Measurements from ENCODE around the gene TSPAN2.

The TSPAN2 gene

GRCh38 chr1:115084902-115085511 lies 4.3 kb downstream of the TSPAN2 start:
- DNase-seq (ENCODE audit: low spot score in 2 of 2) (no peak), ATAC-seq (replicated peaks; ENCODE audit: extremely low read depth, poor library complexity, severe bottlenecking) (no peak)
- peak overlapping the region; percentile 12 for H3K4me3 Mint-ChIP-seq
- H3K4me1 Mint-ChIP-seq = peaks cover 30% of the 10 kb centered on the region
- peak overlapping the region; percentile 54 for H3K27ac Mint-ChIP-seq (ENCODE audit: low read depth)
- H3K27me3 Mint-ChIP-seq = no peaks in the 10 kb centered on the region
- peaks cover 6% of the 10 kb centered on the region for H3K36me3 Mint-ChIP-seq (ENCODE audit: insufficient read depth)
- no peaks in the 10 kb centered on the region for H3K9me3 Mint-ChIP-seq

- no peaks in the 10 kb centered on the region for H3K27me3 Mint-ChIP-seq
- ATAC-seq (replicated peaks; ENCODE audit: extremely low read depth, poor library complexity, severe bottlenecking) (no peak), DNase-seq (ENCODE audit: low spot score in 2 of 2) (no peak)
- no peaks in the 10 kb centered on the region for H3K9me3 Mint-ChIP-seq
- peaks cover 15% of the 10 kb centered on the region for H3K4me1 Mint-ChIP-seq
- no peak overlapping the region for H3K4me3 Mint-ChIP-seq
- peaks cover 2% of the 10 kb centered on the region for H3K36me3 Mint-ChIP-seq (ENCODE audit: insufficient read depth)
- no peak overlapping the region for H3K27ac Mint-ChIP-seq (ENCODE audit: low read depth)
Observed at GRCh38 chr1:115082949-115083348, 6.4 kb downstream of the TSPAN2 start.

GRCh38 chr1:115078708-115079107 lies 10.6 kb downstream of the TSPAN2 start:
- Mint-ChIP-seq H3K36me3 (ENCODE audit: insufficient read depth) (no peaks in the 10 kb centered on the region), H3K27ac (ENCODE audit: low read depth) (no peak overlapping the region), H3K27me3 (no peaks in the 10 kb centered on the region)

GRCh38 chr1:115077984-115078330 lies 11.3 kb downstream of the TSPAN2 start:
- Mint-ChIP-seq H3K36me3 (ENCODE audit: insufficient read depth) (no peaks in the 10 kb centered on the region), H3K4me1 (peaks cover 8% of the 10 kb centered on the region), H3K27ac (ENCODE audit: low read depth) (no peak overlapping the region), H3K27me3 (no peaks in the 10 kb centered on the region), H3K9me3 (no peaks in the 10 kb centered on the region), H3K4me3 (no peak overlapping the region)
- no peak for ATAC-seq (replicated peaks; ENCODE audit: extremely low read depth, poor library complexity, severe bottlenecking)
- DNase-seq (ENCODE audit: low spot score in 2 of 2) = no peak

More at GRCh38 chr1:115078708-115079107, 10.6 kb downstream of the TSPAN2 start:
- H3K4me3 Mint-ChIP-seq = no peak overlapping the region
- DNase-seq (ENCODE audit: low spot score in 2 of 2) (no peak), ATAC-seq (replicated peaks; ENCODE audit: extremely low read depth, poor library complexity, severe bottlenecking) (no peak)
- H3K4me1 Mint-ChIP-seq = peaks cover 8% of the 10 kb centered on the region
- no peaks in the 10 kb centered on the region for H3K9me3 Mint-ChIP-seq

GRCh38 chr1:115077286-115077983 lies 11.9 kb downstream of the TSPAN2 start:
- Mint-ChIP-seq H3K36me3 (ENCODE audit: insufficient read depth) (no peaks in the 10 kb centered on the region), H3K27ac (ENCODE audit: low read depth) (no peak overlapping the region), H3K27me3 (no peaks in the 10 kb centered on the region), H3K4me3 (no peak overlapping the region), H3K9me3 (no peaks in the 10 kb centered on the region), H3K4me1 (peaks cover 8% of the 10 kb centered on the region)
- DNase-seq (ENCODE audit: low spot score in 2 of 2) = no peak
- no peak for ATAC-seq (replicated peaks; ENCODE audit: extremely low read depth, poor library complexity, severe bottlenecking)

GRCh38 chr1:115076384-115076915 lies 12.9 kb downstream of the TSPAN2 start:
- no peak overlapping the region for H3K27ac Mint-ChIP-seq (ENCODE audit: low read depth)

GRCh38 chr1:115074839-115075534 lies 14.3 kb downstream of the TSPAN2 start:
- no peaks in the 10 kb centered on the region for H3K36me3 Mint-ChIP-seq (ENCODE audit: insufficient read depth)
- no peak overlapping the region for H3K27ac Mint-ChIP-seq (ENCODE audit: low read depth)
- ATAC-seq (replicated peaks; ENCODE audit: extremely low read depth, poor library complexity, severe bottlenecking) (no peak), DNase-seq (ENCODE audit: low spot score in 2 of 2) (no peak)
- H3K4me3 Mint-ChIP-seq = no peak overlapping the region
- H3K27me3 Mint-ChIP-seq = no peaks in the 10 kb centered on the region
- peaks cover 8% of the 10 kb centered on the region for H3K4me1 Mint-ChIP-seq
- H3K9me3 Mint-ChIP-seq = no peaks in the 10 kb centered on the region

More at GRCh38 chr1:115076384-115076915, 12.9 kb downstream of the TSPAN2 start:
- ATAC-seq (replicated peaks; ENCODE audit: extremely low read depth, poor library complexity, severe bottlenecking) (no peak), DNase-seq (ENCODE audit: low spot score in 2 of 2) (no peak)
- H3K36me3 Mint-ChIP-seq (ENCODE audit: insufficient read depth) = no peaks in the 10 kb centered on the region
- H3K9me3 Mint-ChIP-seq = no peaks in the 10 kb centered on the region
- no peak overlapping the region for H3K4me3 Mint-ChIP-seq
- no peaks in the 10 kb centered on the region for H3K27me3 Mint-ChIP-seq
- peaks cover 8% of the 10 kb centered on the region for H3K4me1 Mint-ChIP-seq

- Mint-ChIP-seq H3K4me3 (no peak overlapping the region), H3K27ac (ENCODE audit: low read depth) (no peak overlapping the region), H3K9me3 (no peaks in the 10 kb centered on the region), H3K4me1 (peaks cover 16% of the 10 kb centered on the region), H3K27me3 (no peaks in the 10 kb centered on the region), H3K36me3 (ENCODE audit: insufficient read depth) (no peaks in the 10 kb centered on the region)
- no peak for DNase-seq (ENCODE audit: low spot score in 2 of 2)
- ATAC-seq (replicated peaks; ENCODE audit: extremely low read depth, poor library complexity, severe bottlenecking) = no peak
Observed at GRCh38 chr1:115073298-115074087, 15.8 kb downstream of the TSPAN2 start.

- H3K36me3 Mint-ChIP-seq (ENCODE audit: insufficient read depth) = no peaks in the 10 kb centered on the region
- no peak overlapping the region for H3K27ac Mint-ChIP-seq (ENCODE audit: low read depth)
- H3K4me1 Mint-ChIP-seq = peaks cover 16% of the 10 kb centered on the region
- H3K4me3 Mint-ChIP-seq = no peak overlapping the region
- DNase-seq (ENCODE audit: low spot score in 2 of 2) = no peak
- H3K9me3 Mint-ChIP-seq = no peaks in the 10 kb centered on the region
- no peaks in the 10 kb centered on the region for H3K27me3 Mint-ChIP-seq
- ATAC-seq (replicated peaks; ENCODE audit: extremely low read depth, poor library complexity, severe bottlenecking) = no peak
Observed at GRCh38 chr1:115071012-115071664, 18.2 kb downstream of the TSPAN2 start.

GRCh38 chr1:115069659-115070308 lies 19.5 kb downstream of the TSPAN2 start:
- H3K27me3 Mint-ChIP-seq = no peaks in the 10 kb centered on the region
- H3K4me3 Mint-ChIP-seq = no peak overlapping the region
- H3K4me1 Mint-ChIP-seq = peaks cover 15% of the 10 kb centered on the region
- no peak for ATAC-seq (replicated peaks; ENCODE audit: extremely low read depth, poor library complexity, severe bottlenecking)
- peak overlapping the region; percentile 48 for H3K27ac Mint-ChIP-seq (ENCODE audit: low read depth)
- H3K9me3 Mint-ChIP-seq = no peaks in the 10 kb centered on the region
- no peak for DNase-seq (ENCODE audit: low spot score in 2 of 2)
- no peaks in the 10 kb centered on the region for H3K36me3 Mint-ChIP-seq (ENCODE audit: insufficient read depth)

- Mint-ChIP-seq H3K27me3 (no peaks in the 10 kb centered on the region), H3K4me3 (no peak overlapping the region), H3K4me1 (peaks cover 22% of the 10 kb centered on the region), H3K27ac (ENCODE audit: low read depth) (no peak overlapping the region), H3K36me3 (ENCODE audit: insufficient read depth) (peaks cover under 1% of the 10 kb centered on the region), H3K9me3 (no peaks in the 10 kb centered on the region)
- DNase-seq (ENCODE audit: low spot score in 2 of 2) (no peak), ATAC-seq (replicated peaks; ENCODE audit: extremely low read depth, poor library complexity, severe bottlenecking) (no peak)
Observed at GRCh38 chr1:115068826-115069585, 20.3 kb downstream of the TSPAN2 start.
